Measurements from ENCODE around the gene UGT3A1.
A peak's percentile ranks its signal among the peaks of the same experiment; 100 is the strongest.
"Not testable (repeated sequence)": the region's sequence is repeated elsewhere in the genome, so short reads cannot be mapped to it uniquely, and the experiment has no call there.

The UGT3A1 gene

GRCh38 chr5:35987776-35988175 lies 3.4 kb downstream of the UGT3A1 start:
- DNase-seq = no peak

GRCh38 chr5:35979715-35980114 lies 11.5 kb downstream of the UGT3A1 start:
- no peak for DNase-seq

DNA sequence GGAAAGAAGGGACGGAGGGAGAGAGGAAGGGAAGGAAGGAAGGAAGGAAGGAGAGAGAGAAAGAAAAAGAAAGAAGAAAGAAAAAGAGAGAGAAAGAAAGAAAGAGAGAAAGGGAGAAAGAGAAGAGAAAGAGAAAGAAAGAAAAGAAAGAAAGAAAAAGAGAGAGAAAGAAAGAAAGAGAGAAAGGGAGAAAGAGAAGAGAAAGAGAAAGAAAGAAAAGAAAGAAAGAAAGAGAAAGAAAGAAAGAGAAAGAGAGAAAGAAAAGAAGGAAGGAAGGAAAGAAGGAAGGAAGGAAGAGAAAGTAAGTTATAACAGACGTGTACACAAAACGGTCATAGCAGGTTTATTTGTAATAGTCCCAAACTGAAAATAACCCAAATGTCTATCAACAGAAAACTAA lies 14.3 kb downstream of the UGT3A1 start:
- DNase-seq = not testable (repeated sequence)

GRCh38 chr5:35974570-35974969 lies 16.6 kb downstream of the UGT3A1 start:
- DNase-seq = no peak

GRCh38 chr5:35971878-35972210 lies 19.3 kb downstream of the UGT3A1 start:
- DNase-seq = no peak

- DNase-seq = no peak
These were observed 19.9 kb downstream of the UGT3A1 start for GRCh38 chr5:35971186-35971877.

DNA sequence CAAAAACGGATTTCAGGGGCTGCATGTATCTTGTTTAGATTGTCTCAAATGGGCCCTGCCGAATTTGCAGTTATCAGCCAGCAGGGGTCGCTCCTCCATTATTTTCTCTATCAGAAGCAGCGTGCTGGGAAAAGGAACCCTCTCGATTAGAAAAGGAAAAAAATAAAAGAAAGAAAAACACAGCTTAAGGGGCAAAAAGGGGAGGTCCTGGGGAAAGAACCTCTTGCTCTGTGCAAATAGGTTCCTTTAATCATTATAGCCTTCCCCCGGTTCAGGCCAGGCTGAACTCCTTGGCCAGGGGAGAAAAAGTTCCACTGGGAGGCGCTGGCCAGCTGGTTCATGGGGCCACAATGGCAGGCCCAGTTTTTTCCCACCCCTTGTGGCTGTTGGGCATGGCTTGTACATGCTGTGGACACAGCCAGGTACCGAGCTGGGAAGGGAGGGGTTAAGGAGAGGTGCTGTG lies 27.8 kb downstream of the UGT3A1 start:
- no peak for DNase-seq

DNA sequence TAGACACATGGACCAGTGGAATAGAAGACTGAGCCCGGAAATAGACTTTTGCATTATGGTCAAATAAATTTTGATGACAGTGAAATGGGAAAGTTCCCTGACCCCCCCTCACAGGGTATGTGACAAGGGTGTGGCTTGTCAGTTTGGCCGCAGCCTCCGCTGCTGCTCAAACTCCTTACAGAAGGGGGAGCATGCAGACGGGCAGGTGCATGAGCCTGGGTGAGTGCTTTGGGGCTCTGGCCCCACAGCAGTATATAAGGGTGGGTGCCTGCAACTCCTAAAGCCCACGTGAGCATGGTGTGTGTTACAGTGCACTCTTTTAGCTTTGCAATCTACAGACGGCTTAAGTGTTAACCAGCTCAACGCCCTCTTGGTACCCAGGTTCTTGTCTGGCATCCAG lies 30.9 kb downstream of the UGT3A1 start:
- DNase-seq = no peak

DNA sequence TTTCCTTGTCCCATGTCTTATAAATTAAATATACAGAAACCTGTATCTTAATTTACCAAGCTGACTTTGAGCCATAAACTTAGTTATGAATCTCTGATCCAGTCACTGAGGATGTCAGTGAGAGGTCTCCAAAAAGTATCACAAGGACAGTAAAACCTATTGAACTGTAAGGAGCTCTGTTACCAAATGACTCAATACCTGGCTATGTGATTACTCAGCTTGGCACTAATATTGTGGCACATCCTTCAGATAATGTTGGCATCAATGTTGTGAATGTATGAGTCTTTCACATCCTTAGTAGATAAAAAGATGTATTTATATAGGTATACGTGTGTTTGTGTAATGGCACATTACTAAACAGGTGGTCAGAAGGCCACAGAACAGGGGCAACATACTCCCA lies 34.8 kb downstream of the UGT3A1 start:
- no peak for DNase-seq

GRCh38 chr5:35954175-35954574 lies 37.0 kb downstream of the UGT3A1 start:
- DNase-seq = no peak

GRCh38 chr5:35947085-35947484 lies 44.1 kb downstream of the UGT3A1 start:
- no peak for DNase-seq

- DNase-seq = no peak
These were observed 51.6 kb downstream of the UGT3A1 start for GRCh38 chr5:35939639-35940038.

- DNase-seq = no peak
These were observed 52.5 kb downstream of the UGT3A1 start, which contains the start of gene CAPSL for GRCh38 chr5:35938568-35939227. TSS of gene CAPSL (minus strand) at chr5:35938622. CDS start at chr5:35921120, 17,502 bp downstream.

DNA sequence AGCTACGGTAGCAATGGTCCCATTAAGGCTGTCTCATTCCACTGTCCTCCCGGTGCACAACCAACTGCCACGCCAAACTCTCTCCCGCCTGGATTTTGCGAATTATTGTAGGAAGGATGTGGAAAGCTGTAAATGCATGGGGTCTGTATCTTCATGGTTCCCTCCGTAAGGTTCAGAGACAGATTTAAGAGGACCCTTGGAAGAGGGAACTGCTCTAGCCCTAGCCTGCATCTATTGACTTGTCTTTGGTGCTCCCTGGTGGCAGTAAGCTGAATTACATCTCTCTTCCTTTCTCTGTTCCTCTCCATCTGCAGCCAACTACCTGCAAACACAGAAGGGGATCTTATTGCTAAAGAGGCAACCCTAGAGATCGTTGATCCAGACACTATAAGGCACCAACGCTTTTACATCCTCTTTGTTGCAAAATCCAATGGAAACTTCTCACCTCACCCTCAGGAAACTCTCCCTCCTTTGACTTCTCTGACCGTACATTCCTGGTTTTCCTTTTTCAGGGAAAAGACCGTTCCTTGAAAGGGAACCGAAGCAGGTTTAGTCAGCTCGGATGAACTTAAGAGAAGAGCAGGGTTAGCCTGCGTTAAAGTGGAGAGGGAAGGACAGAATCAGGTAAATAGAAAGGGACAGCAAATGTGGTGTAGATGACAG lies 64.7 kb downstream of the UGT3A1 start:
- DNase-seq = peak; percentile 50 to 77

DNA sequence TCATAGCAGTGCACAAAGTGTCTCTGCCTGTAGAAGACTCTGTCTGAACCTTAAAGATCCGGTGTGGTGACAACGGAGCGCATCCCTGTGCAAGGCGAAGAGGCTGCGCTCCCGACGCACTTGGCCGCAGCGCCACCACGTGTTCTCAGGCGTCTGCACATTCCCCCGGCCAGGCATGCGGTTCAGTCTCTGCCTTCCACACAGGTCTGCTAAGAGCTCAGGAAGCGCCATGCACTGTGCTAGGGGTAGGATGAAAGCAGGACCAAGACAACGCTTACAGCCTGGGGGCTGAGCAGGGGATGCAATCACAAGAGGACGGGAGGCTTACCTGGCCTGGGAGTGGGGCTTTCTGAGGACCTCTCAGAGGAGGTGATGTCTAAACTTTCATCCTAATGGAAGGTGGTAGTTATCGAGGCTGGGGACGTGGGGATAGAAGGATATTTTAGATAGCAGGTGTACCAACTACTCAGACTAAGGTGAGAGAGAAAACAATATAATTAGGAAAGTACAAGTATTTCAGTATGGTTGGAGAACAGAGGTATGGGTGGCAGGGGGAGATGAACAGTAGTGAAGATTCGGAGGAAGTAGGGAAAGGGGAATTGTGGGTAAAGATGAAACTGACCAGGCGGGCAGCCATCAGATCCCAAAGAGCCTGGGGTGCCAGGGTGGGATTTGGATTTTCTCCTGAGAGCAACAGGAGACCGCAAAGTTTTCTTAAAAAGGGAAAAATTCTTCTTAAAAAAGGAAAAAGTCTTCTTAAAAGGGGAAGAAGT lies 66.1 kb downstream of the UGT3A1 start:
- peak; percentile 87 to 88 for DNase-seq

GRCh38 chr5:35924122-35924949 lies 66.9 kb downstream of the UGT3A1 start:
- no peak for DNase-seq

GRCh38 chr5:35922468-35922867 lies 68.7 kb downstream of the UGT3A1 start:
- DNase-seq = no peak

DNA sequence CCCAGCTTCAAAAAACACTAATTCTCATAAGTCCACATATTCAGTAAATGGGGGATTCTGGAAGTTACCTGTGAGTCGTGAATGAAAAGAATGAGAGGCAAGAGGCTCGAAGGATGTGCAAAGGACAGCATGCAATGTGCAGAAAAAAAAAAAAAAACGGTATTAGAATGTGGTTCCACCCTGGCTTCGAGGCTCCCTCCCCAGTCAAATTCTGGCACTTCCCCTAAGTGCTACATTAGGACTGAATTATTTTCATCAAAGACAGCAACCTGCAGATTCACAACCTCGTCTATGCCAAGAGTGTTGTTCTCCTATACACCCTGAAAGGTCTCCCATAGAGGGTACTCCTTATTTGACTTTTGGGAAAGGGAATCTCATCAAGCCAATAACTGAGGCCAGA lies 69.3 kb downstream of the UGT3A1 start:
- DNase-seq = no peak

DNA sequence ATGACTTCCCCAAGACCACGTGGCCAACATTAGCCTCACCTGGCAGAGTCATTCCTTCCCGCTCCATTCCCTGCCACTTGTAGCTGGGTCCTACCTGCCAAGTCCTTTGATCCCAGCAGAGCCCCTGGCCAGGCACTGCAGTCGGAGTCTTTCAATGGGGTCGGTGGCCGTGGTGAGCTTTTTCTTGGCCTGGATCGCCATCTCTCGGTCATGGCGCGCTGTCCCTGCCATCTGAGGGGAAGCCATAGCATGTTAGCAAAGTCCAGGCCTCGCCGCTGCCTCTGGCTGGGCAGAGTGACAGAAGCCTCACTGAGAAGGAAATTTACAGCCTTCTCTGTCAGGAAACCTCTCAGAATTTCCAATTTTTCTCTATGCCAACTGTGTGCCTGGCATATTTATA lies 70.3 kb downstream of the UGT3A1 start:
- no peak for DNase-seq

DNA sequence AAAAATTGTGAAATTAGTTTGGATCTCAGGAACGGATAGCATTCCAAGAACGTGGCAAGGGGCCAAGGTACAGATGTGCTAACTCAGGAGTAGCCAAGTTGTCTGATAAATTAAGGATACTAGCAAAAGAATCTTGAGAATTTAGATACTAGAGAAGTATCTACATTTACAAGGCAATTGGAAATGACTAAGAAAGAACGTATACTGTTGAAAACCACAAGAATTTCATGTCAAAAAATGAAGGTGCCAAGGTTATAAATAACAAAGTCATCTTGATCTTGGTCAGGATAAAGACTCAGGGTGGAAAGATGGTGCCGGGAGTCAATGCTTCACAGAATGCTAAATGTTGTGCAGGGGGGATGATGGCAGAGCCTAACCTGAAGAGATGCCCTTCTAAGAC lies 72.0 kb downstream of the UGT3A1 start:
- no peak for DNase-seq

- no peak for DNase-seq
These were observed 82.4 kb downstream of the UGT3A1 start for GRCh38 chr5:35908814-35909213.

GRCh38 chr5:35908228-35908627 lies 83.0 kb downstream of the UGT3A1 start:
- no peak for DNase-seq
